Measurements from ENCODE around the gene CNTNAP5.

DNA sequence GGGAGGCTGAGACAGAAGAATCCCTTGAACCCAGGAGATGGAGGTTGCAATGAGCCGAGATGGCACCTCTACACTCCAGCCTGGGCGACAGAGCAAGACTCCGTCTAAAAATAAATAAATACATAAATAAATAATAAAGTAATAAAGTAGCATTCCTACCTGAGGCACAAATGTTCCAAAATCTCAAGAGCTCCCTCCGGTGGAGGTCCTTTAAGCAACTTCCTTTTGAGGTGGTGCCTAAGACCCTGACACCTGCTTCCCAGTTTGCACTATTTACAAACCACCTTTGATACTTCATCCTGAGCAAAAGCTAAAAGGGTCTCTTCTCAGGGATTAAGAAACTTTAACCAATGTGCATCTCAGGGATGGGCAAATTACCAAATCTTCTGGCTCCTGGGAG is 505.1 kb downstream of the CNTNAP5 start:
- TF ChIP-seq SNAI2 (CRISPR knock-in tag; IDR thresholded peaks at IDR 0.05): no peak
- no peak for TF ChIP-seq ZNF70 (CRISPR knock-in tag; IDR thresholded peaks at IDR 0.05)
- no peak for TF ChIP-seq ZFP30 (CRISPR knock-in tag; IDR thresholded peaks at IDR 0.05)
- TF ChIP-seq ZFP3 (CRISPR knock-in tag; IDR thresholded peaks at IDR 0.05): no peak

All from SK-N-SH treated with all-trans-retinoic acid at 6 μM for 48 hours (cell line).